Pancreas (tissue), 10 donors: ENCODE results near the gene ACKR3. TPM values are rescaled to one million over a fixed set of nuclear protein-coding genes. Genes with fewer than 3 reads are reported as not detected.

Source experiments
- ATAC-seq, 4 donors: fragments of 200-7000 bp; cut with Tn5 transposase; one replicate each; pipeline versions ENCODE4 v1.8.0 to v1.9.1; 2020; ENCODE audit warnings: mild to moderate bottlenecking in 4 of 4, moderate library complexity in 4 of 4
- DNase-seq, 6 donors: peaks; one replicate each; pipeline ENCODE4 v3.0.0-alpha.2; 2020
- FAIRE-seq: peaks from 2 replicates; lab custom pipeline; 2012; peaks lifted over from hg19 to GRCh38; lab: Jason Lieb, UNC
- H3K27ac ChIP-seq, 4 donors: fragments of 200-600 bp; sonication (generic); 1 replicate in 3 of 4; 2 replicates in 1 of 4; pipeline versions ENCODE4 v1.5.0 to v1.8.0; 2020
- H3K27me3 ChIP-seq, 4 donors: fragments of 200-600 bp; one replicate each; pipeline ENCODE4 v1.8.0; 2021
- H3K36me3 ChIP-seq, 3 donors: fragments of 200-600 bp; sonication (generic) in 1 of 3; one replicate each; pipeline versions ENCODE4 v1.5.0 to v1.8.0; 2020 to 2021
- H3K4me1 ChIP-seq, 3 donors: fragments of 200-600 bp; one replicate each; pipeline ENCODE4 v1.8.0; 2021
- H3K4me3 ChIP-seq, 4 donors: fragments of 200-600 bp; sonication (generic) in 2 of 4; one replicate each; pipeline versions ENCODE4 v1.5.0 to v1.8.0; 2020 to 2021
- H3K9me3 ChIP-seq, 4 donors: fragments of 200-600 bp; one replicate each; pipeline ENCODE4 v1.8.0; 2021
- WGBS, 2 donors: extraction: QIAGEN DNeasy Blood & Tissue Kit; methylation state at CpG; one replicate each; pipeline ENCODE4 v1.1.7; 2013; 5-methylcytosine and 5-hydroxymethylcytosine counted together
- intact Hi-C, 3 donors: fragments of 100-400 bp; cut with DNase I; formaldehyde crosslinking; loops; one replicate each; pipeline versions ENCODE4 v1.11.1 to v1.14.2; 2022
- polyA plus RNA-seq, 2 donors: library from polyadenylated mRNA; stranded (reverse); fragments of 200-250 nt; gene quantifications; one replicate each; pipeline ENCODE4 v1.2.3, GENCODE V29; 2013
- total RNA-seq, 6 donors: library from RNA; stranded (reverse); fragmentation: NEBNext Ultra II Directional in 4 of 6; extraction: Animal tissue kit (Norgen Biotek cat#: 25700) in 4 of 6; gene quantifications; one replicate each; pipeline versions ENCODE4 v1.2.1 to v1.2.4, GENCODE V29; 2021 to 2023
- TF ChIP-seq, protein P1 (sequence below), 4 donors: fragments of 200-600 bp; sonication (generic) in 3 of 4; IDR thresholded peaks; one replicate each; pipeline versions ENCODE4 v1.5.0 to v1.8.0; 2021; ENCODE audit warnings: antibody characterized with exemption in 4 of 4
- donor health status: healthy with polysubstance abuse.
- donor health status: DM: no; HTN: no; CAD: no; lungs with moderate emphysema.
- donor health status: DM: no; HTN: no; CAD: no.
- donor health status: control.
- donor health status: control.
- donor health status: Bipolar disorder and iron deficiency.
- donor health status: DM: yes; HTN: yes; CAD: no.
- donor health status: DM: no; HTN: no; CAD: no.
- donor health status: DM: no; HTN: no; CAD: no.
- donor health status: DM: yes; HTN: yes; CAD: no.

Gene ACKR3
- total and polyA plus RNA-seq, 8 donors = 6.2 to 30.3 (median 12.9) TPM

DNA sequence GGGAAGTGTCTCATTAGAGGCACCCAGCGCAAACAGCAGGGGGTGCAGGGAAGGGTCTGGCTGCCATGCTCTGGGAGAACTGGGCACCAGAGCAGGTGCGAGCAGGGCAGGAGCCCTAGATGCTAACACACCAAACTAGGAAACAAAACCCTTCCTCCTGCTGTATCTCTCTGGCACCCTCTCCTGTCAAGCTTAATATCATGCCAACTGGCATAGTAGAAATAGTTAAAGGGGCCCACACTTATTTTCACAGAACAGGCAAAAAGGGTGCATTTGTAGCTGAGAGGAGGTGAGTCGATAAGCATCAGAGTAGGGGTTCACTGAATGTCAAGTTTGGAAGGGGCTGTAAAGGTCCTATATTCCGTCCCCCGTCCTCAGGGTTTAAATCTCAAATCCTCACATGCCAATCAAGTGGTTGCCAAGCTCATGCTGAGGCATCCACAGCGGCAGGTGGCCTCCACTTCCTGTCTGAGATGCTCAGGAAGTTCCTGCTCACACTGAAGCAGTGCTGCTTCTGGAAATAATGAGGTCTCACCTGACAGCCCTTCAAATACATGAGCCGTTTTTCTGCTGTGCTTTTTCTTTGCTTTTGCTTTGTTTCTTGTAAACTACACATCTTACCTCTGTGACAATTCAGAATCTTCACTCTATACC is 14.9 kb upstream of the ACKR3 start:
- DNase-seq (no peak), ATAC-seq (no peak), FAIRE-seq (no peak)
- intact Hi-C loops = no loop called here
- H3K4me1 ChIP-seq = no peaks in the 10 kb centered on the region
- H3K27ac ChIP-seq = no peak overlapping the region
- TF ChIP-seq, protein P1, sequence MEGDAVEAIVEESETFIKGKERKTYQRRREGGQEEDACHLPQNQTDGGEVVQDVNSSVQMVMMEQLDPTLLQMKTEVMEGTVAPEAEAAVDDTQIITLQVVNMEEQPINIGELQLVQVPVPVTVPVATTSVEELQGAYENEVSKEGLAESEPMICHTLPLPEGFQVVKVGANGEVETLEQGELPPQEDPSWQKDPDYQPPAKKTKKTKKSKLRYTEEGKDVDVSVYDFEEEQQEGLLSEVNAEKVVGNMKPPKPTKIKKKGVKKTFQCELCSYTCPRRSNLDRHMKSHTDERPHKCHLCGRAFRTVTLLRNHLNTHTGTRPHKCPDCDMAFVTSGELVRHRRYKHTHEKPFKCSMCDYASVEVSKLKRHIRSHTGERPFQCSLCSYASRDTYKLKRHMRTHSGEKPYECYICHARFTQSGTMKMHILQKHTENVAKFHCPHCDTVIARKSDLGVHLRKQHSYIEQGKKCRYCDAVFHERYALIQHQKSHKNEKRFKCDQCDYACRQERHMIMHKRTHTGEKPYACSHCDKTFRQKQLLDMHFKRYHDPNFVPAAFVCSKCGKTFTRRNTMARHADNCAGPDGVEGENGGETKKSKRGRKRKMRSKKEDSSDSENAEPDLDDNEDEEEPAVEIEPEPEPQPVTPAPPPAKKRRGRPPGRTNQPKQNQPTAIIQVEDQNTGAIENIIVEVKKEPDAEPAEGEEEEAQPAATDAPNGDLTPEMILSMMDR (IDR thresholded peaks at IDR 0.05) = no peak
- no peaks in the 10 kb centered on the region for H3K36me3 ChIP-seq
- 79 to 86% methylated on average over 7 of the region's 7 CpGs for WGBS, 2 donors
- no peak overlapping the region for H3K4me3 ChIP-seq
- H3K9me3 ChIP-seq = no peaks in the 10 kb centered on the region
- no peaks in the 10 kb centered on the region for H3K27me3 ChIP-seq

DNA sequence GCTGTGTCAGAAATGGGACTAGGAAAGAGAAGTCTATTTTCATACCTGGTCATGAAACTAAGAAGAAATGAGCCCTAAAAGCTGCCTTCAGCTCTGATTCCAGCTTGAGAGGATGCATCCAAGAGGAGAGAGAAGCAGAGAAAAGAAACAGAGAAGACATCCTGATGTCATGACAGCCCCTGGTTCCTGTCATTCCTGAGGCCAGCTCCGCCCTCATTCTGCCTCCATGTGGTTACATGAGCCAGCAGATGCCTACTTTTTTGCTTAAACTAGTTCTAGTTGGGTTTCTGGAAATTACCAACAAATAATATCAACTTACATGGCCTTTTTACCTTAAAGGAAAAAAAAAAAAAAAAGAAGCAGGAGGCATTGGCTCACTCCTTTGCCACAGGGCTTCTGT is 14.1 kb upstream of the ACKR3 start:
- DNase-seq (no peak), FAIRE-seq (no peak), ATAC-seq (no peak)
- no peaks in the 10 kb centered on the region for H3K4me1 ChIP-seq
- no peak overlapping the region for H3K27ac ChIP-seq
- WGBS, 2 donors = 98 to 100% methylated on average over 1 of the region's 1 CpG
- intact Hi-C loops = no loop called here
- H3K27me3 ChIP-seq = no peaks in the 10 kb centered on the region
- H3K9me3 ChIP-seq = no peaks in the 10 kb centered on the region
- TF ChIP-seq, protein P1 (IDR thresholded peaks at IDR 0.05) = no peak
- no peak overlapping the region for H3K4me3 ChIP-seq
- H3K36me3 ChIP-seq = no peaks in the 10 kb centered on the region

DNA sequence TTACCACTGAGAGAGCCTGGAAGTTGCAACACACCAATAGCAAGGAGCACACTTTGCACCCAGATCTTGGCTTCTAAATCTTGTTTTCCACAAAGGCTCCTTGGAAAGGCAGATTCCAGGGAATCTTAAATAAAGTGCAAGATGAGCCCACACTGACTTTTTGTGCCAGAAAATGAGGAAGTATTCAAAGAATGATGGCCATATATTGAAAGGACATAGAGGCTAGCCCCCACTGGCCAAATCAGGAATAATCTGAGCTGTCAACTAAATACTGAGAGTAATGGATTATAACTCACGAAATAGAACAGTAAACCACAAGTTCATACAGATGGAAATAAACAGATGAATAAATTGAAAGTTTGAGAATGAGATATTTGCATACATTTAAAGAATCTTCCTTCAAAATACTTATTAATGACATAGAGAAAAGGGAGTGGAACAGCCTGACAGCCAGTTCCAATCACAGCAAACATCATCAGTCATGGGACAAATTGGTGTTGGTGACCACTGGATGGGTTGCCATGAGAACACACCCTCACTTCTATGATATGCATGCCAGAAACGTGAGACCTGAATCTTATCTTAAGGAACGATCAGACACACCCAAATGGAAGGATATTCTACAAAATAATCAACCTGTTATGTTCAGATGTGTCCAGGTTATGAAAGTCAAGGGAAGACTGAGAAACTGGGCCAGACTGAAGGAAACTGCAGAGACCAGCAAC is 12.2 kb upstream of the ACKR3 start:
- H3K4me1 ChIP-seq = no peaks in the 10 kb centered on the region
- DNase-seq (no peak), ATAC-seq (no peak), FAIRE-seq (no peak)
- H3K4me3 ChIP-seq = no peak overlapping the region
- TF ChIP-seq, protein P1 (IDR thresholded peaks at IDR 0.05) = no peak
- H3K9me3 ChIP-seq = no peaks in the 10 kb centered on the region
- intact Hi-C loops = no loop called here
- H3K27ac ChIP-seq = no peak overlapping the region
- H3K27me3 ChIP-seq = no peaks in the 10 kb centered on the region
- 45 to 47% methylated on average over 3 of the region's 3 CpGs for WGBS, 2 donors
- no peaks in the 10 kb centered on the region for H3K36me3 ChIP-seq

DNA sequence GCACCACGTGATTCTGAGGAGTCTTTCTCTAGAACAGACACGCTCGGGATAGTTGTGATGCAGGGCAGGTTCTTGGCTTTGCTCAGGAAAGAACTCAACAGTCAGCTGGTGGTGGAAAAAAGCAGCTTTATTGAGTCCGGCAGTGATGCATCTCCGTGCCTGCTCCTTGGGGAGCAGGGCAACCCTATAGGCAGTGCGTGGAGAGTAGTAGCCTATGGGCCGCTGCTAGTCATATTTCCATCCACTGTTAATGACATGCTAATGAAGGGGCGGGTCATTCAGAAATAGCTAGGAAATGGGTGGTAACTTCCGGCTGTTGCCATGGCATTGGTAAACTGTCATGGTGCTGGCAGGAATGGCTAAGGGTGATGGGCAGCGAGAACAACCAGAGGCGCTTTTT is 11.6 kb upstream of the ACKR3 start:
- H3K4me3 ChIP-seq = no peak overlapping the region
- 83 to 89% methylated on average over 11 of the region's 11 CpGs for WGBS, 2 donors
- no peaks in the 10 kb centered on the region for H3K36me3 ChIP-seq
- DNase-seq (no peak), ATAC-seq (no peak), FAIRE-seq (no peak)
- no peaks in the 10 kb centered on the region for H3K4me1 ChIP-seq
- intact Hi-C loops = no loop called here
- no peaks in the 10 kb centered on the region for H3K9me3 ChIP-seq
- no peaks in the 10 kb centered on the region for H3K27me3 ChIP-seq
- no peak overlapping the region for H3K27ac ChIP-seq
- TF ChIP-seq, protein P1 (IDR thresholded peaks at IDR 0.05) = no peak
